ENCODE measurements around the gene DPPA2. TPM values are rescaled to one million over a fixed set of nuclear protein-coding genes. Genes with fewer than 3 reads are reported as not detected.

DPPA2 gene
- total RNA-seq, 2 donors from 2014 or later = not detected

Other genes starting within 250 kb of the DPPA2 start
- gene MORC1, start 198.4 kb downstream of the DPPA2 start, total RNA-seq = not detected
- gene C3orf85, start 179.8 kb downstream of the DPPA2 start, total RNA-seq = 10 to 100 TPM; 14.3 to 31.9 TPM
- not detected for gene DPPA4, start 21.0 kb upstream of the DPPA2 start, total RNA-seq

All from left colon (tissue), 2 donors.